Parathyroid adenoma (tissue), 2 donors: ENCODE measurements around the gene NCAPH2.

Experiments
- H2AFZ ChIP-seq: fragments of 300-600 bp; sonication (generic); one replicate; pipeline ENCODE4 v1.7.0; 2017; ENCODE audit warnings: antibody characterized with exemption, mild to moderate bottlenecking
- H3K27ac ChIP-seq: fragments of 300-600 bp; sonication (generic); one replicate; pipeline ENCODE4 v1.7.0; 2017
- H3K27me3 ChIP-seq: fragments of 300-600 bp; sonication (generic); one replicate; pipeline ENCODE4 v1.7.0; 2017; ENCODE audit warnings: low read length; ENCODE audit not compliant: control insufficient read depth, insufficient read depth
- H3K36me3 ChIP-seq: fragments of 300-600 bp; sonication (generic); one replicate; pipeline ENCODE4 v1.7.0; 2017; ENCODE audit warnings: low read length; ENCODE audit not compliant: control insufficient read depth, insufficient read depth
- H3K4me1 ChIP-seq: fragments of 300-600 bp; sonication (generic); one replicate; pipeline ENCODE4 v1.7.0; 2017; ENCODE audit warnings: control low read depth
- H3K4me2 ChIP-seq: fragments of 300-600 bp; sonication (generic); one replicate; pipeline ENCODE4 v1.7.0; 2017; ENCODE audit warnings: low read length
- H3K4me3 ChIP-seq: fragments of 300-600 bp; sonication (generic); one replicate; pipeline ENCODE4 v1.7.0; 2017; ENCODE audit warnings: low read depth, low read length
- H3K79me2 ChIP-seq: fragments of 300-600 bp; sonication (generic); one replicate; pipeline ENCODE4 v1.7.0; 2017; ENCODE audit warnings: control low read depth
- H3K9ac ChIP-seq: fragments of 300-600 bp; sonication (generic); one replicate; pipeline ENCODE4 v1.7.0; 2017; ENCODE audit warnings: mild to moderate bottlenecking
- H3K9me3 ChIP-seq: fragments of 300-600 bp; sonication (generic); one replicate; pipeline ENCODE4 v1.7.0; 2017; ENCODE audit warnings: low read length; ENCODE audit not compliant: control insufficient read depth
- CTCF ChIP-seq: fragments of 300-600 bp; sonication (generic); IDR thresholded peaks from one replicate; pipeline ENCODE4 v1.7.0; 2017; ENCODE audit warnings: antibody characterized with exemption, mild to moderate bottlenecking
- donor health status: primary hyperparathyroidism.

Gene NCAPH2

GRCh38 chr22:50520826-50521453, 12.9 kb downstream of the NCAPH2 start:
- Histone ChIP-seq H3K27ac (no peak overlapping the region), H3K9ac (no peak overlapping the region), H3K4me1 (no peaks in the 10 kb centered on the region), H3K9me3 (no peaks in the 10 kb centered on the region), H3K4me3 (no peak overlapping the region), H3K79me2 (peaks cover 17% of the 10 kb centered on the region), H3K36me3 (no peaks in the 10 kb centered on the region), H3K4me2 (no peak overlapping the region), H3K27me3 (no peaks in the 10 kb centered on the region), H2AFZ (no peak overlapping the region)
- no peak for TF ChIP-seq CTCF

- H3K36me3 ChIP-seq: no peaks in the 10 kb centered on the region
- no peak overlapping the region for H3K27ac ChIP-seq
- H3K4me2 ChIP-seq: no peak overlapping the region
- H3K4me1 ChIP-seq: no peaks in the 10 kb centered on the region
- no peak overlapping the region for H3K4me3 ChIP-seq
- H3K9me3 ChIP-seq: no peaks in the 10 kb centered on the region
- H3K9ac ChIP-seq: no peak overlapping the region
- no peak overlapping the region for H2AFZ ChIP-seq
- no peaks in the 10 kb centered on the region for H3K27me3 ChIP-seq
- H3K79me2 ChIP-seq: peaks cover 12% of the 10 kb centered on the region
- no peak for TF ChIP-seq CTCF
Observed at GRCh38 chr22:50521710-50522109, 13.7 kb downstream of the NCAPH2 start.

- Histone ChIP-seq H3K9me3 (no peaks in the 10 kb centered on the region), H3K4me3 (no peak overlapping the region), H2AFZ (no peak overlapping the region), H3K9ac (no peak overlapping the region), H3K4me1 (peaks cover 4% of the 10 kb centered on the region), H3K27ac (no peak overlapping the region), H3K79me2 (peaks cover 6% of the 10 kb centered on the region), H3K27me3 (no peaks in the 10 kb centered on the region), H3K4me2 (no peak overlapping the region), H3K36me3 (no peaks in the 10 kb centered on the region)
- no peak for TF ChIP-seq CTCF
Observed at GRCh38 chr22:50522208-50522805, 14.3 kb downstream of the NCAPH2 start.

GRCh38 chr22:50522806-50523438, 14.9 kb downstream of the NCAPH2 start:
- no peaks in the 10 kb centered on the region for H3K36me3 ChIP-seq
- no peak overlapping the region for H3K4me2 ChIP-seq

More at GRCh38 chr22:50522806-50523438, 14.9 kb downstream of the NCAPH2 start:
- Histone ChIP-seq H3K4me3 (no peak overlapping the region), H3K4me1 (peaks cover 4% of the 10 kb centered on the region), H3K79me2 (peaks cover under 1% of the 10 kb centered on the region), H3K9ac (no peak overlapping the region), H3K27me3 (no peaks in the 10 kb centered on the region), H3K27ac (no peak overlapping the region), H3K9me3 (no peaks in the 10 kb centered on the region), H2AFZ (no peak overlapping the region)
- no peak for TF ChIP-seq CTCF
